GM18520 (cell line): ENCODE measurements around the gene USF2.

Source experiments
- ATAC-seq: cut with Tn5 transposase; IDR thresholded peaks from one replicate; pipeline ENCODE4 v1.9.1; 2021; ENCODE audit not compliant: unreplicated experiment

Gene USF2

GRCh38 chr19:35314031-35314430 lies 45.3 kb downstream of the USF2 start:
- ATAC-seq = no peak

- ATAC-seq = no peak
Observed at GRCh38 chr19:35314858-35315470, 46.2 kb downstream of the USF2 start.

- ATAC-seq = no peak
Observed at GRCh38 chr19:35315883-35316282, 47.1 kb downstream of the USF2 start.

- ATAC-seq = no peak
Observed at GRCh38 chr19:35316560-35316959, 47.8 kb downstream of the USF2 start.

GRCh38 chr19:35317464-35318043 lies 48.8 kb downstream of the USF2 start:
- no peak for ATAC-seq

- ATAC-seq = no peak
Observed at GRCh38 chr19:35318679-35319448, 50.1 kb downstream of the USF2 start.

- no peak for ATAC-seq
Observed at GRCh38 chr19:35320065-35320713, 51.4 kb downstream of the USF2 start.

- no peak for ATAC-seq
Observed at GRCh38 chr19:35321291-35321690, 52.5 kb downstream of the USF2 start.

- ATAC-seq = no peak
Observed at GRCh38 chr19:35322014-35322413, 53.3 kb downstream of the USF2 start.

- ATAC-seq = no peak
Observed at GRCh38 chr19:35327642-35328041, 58.9 kb downstream of the USF2 start.

GRCh38 chr19:35328851-35329285 lies 60.1 kb downstream of the USF2 start, which contains the start of gene CD22:
CD22 (plus strand) TSS chr19:35329187; CDS start chr19:35332041, 2,854 bp downstream.
- ATAC-seq = no peak

- no peak for ATAC-seq
Observed at GRCh38 chr19:35329323-35329722, 60.6 kb downstream of the USF2 start.
